ENCODE measurements around the gene PBX4.

GRCh38 chr19:19541616-19542015, 76.9 kb downstream of the PBX4 start:
- TF ChIP-seq CTCF (IDR thresholded peaks at IDR 0.05; ENCODE audit: extremely low read depth in 1 of 2, insufficient read depth in 1 of 2, low read depth in 1 of 2, low read length in 2 of 2) (no peak), POLR2A (IDR thresholded peaks at IDR 0.05; ENCODE audit: low read depth, low read length) (no peak), POLR2AphosphoS5 (IDR thresholded peaks at IDR 0.05; ENCODE audit: insufficient read depth, low read depth, low read length) (no peak), EZH2 (IDR thresholded peaks at IDR 0.05; ENCODE audit: borderline replicate concordance, low read depth, low read length, severe bottlenecking) (no peak), GATA2 (IDR thresholded peaks at IDR 0.05; ENCODE audit: insufficient read depth, insufficient read length, low read depth, low read length) (no peak), FOS (IDR thresholded peaks at IDR 0.05; ENCODE audit: borderline replicate concordance, insufficient read depth, low read length) (no peak), MYC (IDR thresholded peaks at IDR 0.05; ENCODE audit: low read depth, low read length) (no peak)
